HG03139 (cell line): Measurements from ENCODE around the gene CRBN.

Experiments used
- ATAC-seq: cut with Tn5 transposase; IDR thresholded peaks from one replicate; pipeline ENCODE4 v1.9.1; 2021; ENCODE audit not compliant: unreplicated experiment

The CRBN gene

GRCh38 chr3:3172627-3173026, 6.9 kb downstream of the CRBN start:
- ATAC-seq: no peak

- no peak for ATAC-seq
Observed at GRCh38 chr3:3170998-3171397, 8.5 kb downstream of the CRBN start.

GRCh38 chr3:3165650-3166049, 13.8 kb downstream of the CRBN start:
- no peak for ATAC-seq

- ATAC-seq: no peak
Observed at GRCh38 chr3:3165241-3165640, 14.2 kb downstream of the CRBN start.

- ATAC-seq: no peak
Observed at GRCh38 chr3:3160826-3161225, 18.7 kb downstream of the CRBN start.

GRCh38 chr3:3157484-3157883, 22.0 kb downstream of the CRBN start:
- no peak for ATAC-seq

GRCh38 chr3:3154879-3155610, 24.4 kb downstream of the CRBN start:
- ATAC-seq: no peak

GRCh38 chr3:3151513-3151912, 28.0 kb downstream of the CRBN start:
- ATAC-seq: no peak

- no peak for ATAC-seq
Observed at GRCh38 chr3:3149560-3149959, 29.9 kb downstream of the CRBN start.

- ATAC-seq: no peak
Observed at GRCh38 chr3:3145831-3146230, 33.7 kb downstream of the CRBN start.

GRCh38 chr3:3141939-3142338, 37.6 kb downstream of the CRBN start:
- ATAC-seq: no peak

GRCh38 chr3:3137526-3137925, 42.0 kb downstream of the CRBN start:
- ATAC-seq: no peak

GRCh38 chr3:3134750-3135448, 44.6 kb downstream of the CRBN start:
- no peak for ATAC-seq

- no peak for ATAC-seq
Observed at GRCh38 chr3:3133500-3133899, 46.0 kb downstream of the CRBN start.

GRCh38 chr3:3129579-3129978, 49.9 kb downstream of the CRBN start:
- no peak for ATAC-seq

- no peak for ATAC-seq
Observed at GRCh38 chr3:3127432-3128010, 52.0 kb downstream of the CRBN start.

- ATAC-seq: peak; percentile 96
Observed at GRCh38 chr3:3126477-3127431, 52.7 kb downstream of the CRBN start, which contains the start of gene TRNT1. TSS of gene TRNT1 (plus strand) at chr3:3126940. CDS start at chr3:3129041, 2,101 bp downstream.

- no peak for ATAC-seq
Observed at GRCh38 chr3:3125977-3126376, 53.5 kb downstream of the CRBN start.

GRCh38 chr3:3119393-3119851, 60.1 kb downstream of the CRBN start:
- no peak for ATAC-seq

GRCh38 chr3:3117651-3118050, 61.8 kb downstream of the CRBN start:
- no peak for ATAC-seq
